ENCODE data around the gene SBF2.

Gene SBF2

DNA sequence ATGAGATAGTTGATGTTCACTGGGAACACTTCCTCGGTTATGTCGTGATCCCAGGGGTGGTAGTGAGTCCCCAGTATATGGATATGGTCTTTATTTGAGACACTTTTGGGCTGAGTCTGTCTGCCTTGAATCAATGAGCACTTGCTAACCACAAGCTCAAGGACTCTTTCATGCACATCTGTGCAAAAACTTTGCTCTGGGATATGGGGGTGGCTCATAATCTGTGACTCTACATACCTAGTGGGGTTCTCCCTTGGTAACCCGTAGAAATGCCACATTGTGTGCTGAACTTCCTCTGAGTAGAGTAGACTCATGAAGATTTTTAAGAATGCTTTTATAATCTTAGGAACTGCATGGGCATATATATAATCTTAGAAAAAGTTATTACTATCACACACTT, 560.8 kb downstream of the SBF2 start:
- TF ChIP-seq, protein P1, sequence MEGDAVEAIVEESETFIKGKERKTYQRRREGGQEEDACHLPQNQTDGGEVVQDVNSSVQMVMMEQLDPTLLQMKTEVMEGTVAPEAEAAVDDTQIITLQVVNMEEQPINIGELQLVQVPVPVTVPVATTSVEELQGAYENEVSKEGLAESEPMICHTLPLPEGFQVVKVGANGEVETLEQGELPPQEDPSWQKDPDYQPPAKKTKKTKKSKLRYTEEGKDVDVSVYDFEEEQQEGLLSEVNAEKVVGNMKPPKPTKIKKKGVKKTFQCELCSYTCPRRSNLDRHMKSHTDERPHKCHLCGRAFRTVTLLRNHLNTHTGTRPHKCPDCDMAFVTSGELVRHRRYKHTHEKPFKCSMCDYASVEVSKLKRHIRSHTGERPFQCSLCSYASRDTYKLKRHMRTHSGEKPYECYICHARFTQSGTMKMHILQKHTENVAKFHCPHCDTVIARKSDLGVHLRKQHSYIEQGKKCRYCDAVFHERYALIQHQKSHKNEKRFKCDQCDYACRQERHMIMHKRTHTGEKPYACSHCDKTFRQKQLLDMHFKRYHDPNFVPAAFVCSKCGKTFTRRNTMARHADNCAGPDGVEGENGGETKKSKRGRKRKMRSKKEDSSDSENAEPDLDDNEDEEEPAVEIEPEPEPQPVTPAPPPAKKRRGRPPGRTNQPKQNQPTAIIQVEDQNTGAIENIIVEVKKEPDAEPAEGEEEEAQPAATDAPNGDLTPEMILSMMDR (IDR thresholded peaks at IDR 0.05; ENCODE audit: extremely low read depth, insufficient read depth, missing control alignments): no peak
- no peak for DNase-seq (ENCODE audit: low spot score)
- in situ Hi-C loops (cut with MboI; ENCODE audit: low pct_unique_long_range_greater_than_20kb, low sequenced_read_pairs, unreplicated experiment): no loop called here

DNA sequence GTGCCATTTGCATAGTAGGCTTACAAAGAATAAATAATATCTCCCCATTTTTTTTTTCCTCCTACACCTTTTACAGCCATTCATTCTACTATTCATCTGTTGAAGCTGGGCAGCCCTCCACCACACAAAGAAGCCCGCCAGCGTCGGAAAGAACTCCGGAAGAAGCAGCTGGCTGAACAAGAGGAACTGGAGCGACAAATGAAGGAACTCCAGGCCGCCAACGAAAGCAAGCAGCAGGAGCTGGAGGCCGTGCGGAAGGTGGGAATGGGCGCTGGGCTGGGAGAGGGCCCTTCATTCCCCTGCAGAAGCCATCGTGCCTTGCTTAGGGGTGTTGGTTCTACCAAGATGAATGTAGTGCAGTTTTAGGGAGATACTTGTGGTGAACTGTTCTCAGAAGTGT, 561.6 kb downstream of the SBF2 start:
- in situ Hi-C loops (cut with MboI; ENCODE audit: low pct_unique_long_range_greater_than_20kb, low sequenced_read_pairs, unreplicated experiment): no loop called here
- TF ChIP-seq, protein P1 (IDR thresholded peaks at IDR 0.05; ENCODE audit: extremely low read depth, insufficient read depth, missing control alignments): no peak
- no peak for DNase-seq (ENCODE audit: low spot score)

DNA sequence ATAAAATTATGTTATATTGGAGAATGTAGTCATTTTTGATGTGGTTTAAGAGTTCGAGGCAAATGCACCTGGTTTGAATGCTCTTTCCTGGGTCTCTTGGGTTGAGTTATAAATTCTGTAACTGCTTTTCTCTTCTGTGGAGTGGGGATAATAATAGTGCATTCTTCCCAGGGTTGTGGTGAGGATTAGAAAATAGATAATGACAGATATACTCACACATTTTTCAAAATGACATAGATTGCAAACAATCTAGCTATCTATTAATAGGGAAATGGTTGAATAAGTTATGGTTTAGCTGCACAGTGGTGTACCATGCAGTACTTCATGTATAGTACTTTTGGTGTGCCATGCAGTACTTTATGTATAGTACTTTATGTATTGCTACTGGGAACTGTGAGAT, 562.8 kb downstream of the SBF2 start:
- TF ChIP-seq, protein P1 (IDR thresholded peaks at IDR 0.05; ENCODE audit: extremely low read depth, insufficient read depth, missing control alignments): no peak
- in situ Hi-C loops (cut with MboI; ENCODE audit: low pct_unique_long_range_greater_than_20kb, low sequenced_read_pairs, unreplicated experiment): no loop called here
- no peak for DNase-seq (ENCODE audit: low spot score)

All from GM13977 (cell line).